Embryonic facial prominence (tissue), 1 donor: ENCODE results near the gene PPP1CA.

Source experiments
- DNase-seq: peaks from one replicate; pipeline ENCODE4 v3.0.0-alpha.2; 2016; ENCODE audit errors: extremely low spot score

Gene PPP1CA

DNA sequence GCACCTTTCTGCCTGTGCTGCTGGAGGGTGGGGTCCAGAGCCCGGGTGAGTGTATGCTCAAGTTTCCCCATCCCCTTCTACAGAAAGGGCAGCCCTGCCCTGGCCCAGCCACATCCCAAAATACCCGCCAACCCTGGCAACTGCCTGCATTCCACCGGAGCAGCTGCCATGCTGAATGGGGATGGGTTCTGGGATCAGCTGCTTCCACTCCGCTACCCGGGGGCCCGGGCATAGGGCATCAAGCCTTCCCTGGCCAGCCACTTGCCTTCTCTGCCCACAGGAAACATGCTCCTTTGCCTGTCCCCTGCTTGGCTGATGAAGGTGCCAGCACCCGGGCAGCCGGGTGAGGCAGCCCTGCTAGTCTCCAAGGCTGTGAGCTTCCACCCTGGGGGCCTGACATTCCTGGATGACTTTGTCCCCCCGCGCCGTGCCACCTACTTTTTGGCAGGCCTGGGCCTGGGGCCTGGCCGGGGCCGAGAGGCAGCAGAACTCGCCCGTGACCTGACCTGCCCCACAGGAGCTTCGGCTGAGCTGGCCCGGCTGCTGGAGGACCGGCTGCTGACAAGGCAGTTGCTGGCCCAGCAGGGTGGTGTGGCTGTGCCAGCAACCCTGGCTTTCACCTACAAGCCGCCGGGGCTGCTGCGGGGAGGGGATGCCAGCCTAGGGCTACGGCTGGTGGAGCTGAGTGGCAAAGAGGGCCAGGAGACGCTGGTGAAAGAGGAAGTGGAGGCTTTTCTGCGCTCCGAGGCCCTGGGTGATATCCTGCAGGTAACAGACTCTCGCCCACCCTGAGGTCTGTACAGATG is 17.0 kb upstream of the PPP1CA start:
- DNase-seq, result no peak

DNA sequence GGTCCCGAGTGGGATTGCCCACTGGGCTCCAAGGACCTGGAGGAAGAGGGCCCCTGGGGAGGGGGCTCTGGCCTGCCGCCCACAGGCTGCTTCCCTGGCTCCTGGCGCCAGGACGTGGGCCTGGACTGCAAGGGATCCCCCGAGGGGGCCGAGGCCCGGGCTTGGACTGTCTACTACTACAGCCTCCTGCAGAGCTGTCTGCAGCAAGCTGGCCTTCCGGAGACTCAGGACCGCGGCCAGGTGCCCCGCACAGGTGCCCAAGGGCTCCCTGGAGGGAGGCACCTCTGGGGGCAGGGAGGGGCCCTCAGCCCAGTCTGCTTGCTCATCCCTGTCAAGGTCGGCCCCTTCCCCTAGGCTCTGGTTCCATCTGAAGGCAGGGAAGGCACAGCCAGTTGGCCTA is 15.8 kb upstream of the PPP1CA start:
- no peak for DNase-seq

- no peak for DNase-seq
Measured at GRCh38 chr11:67416416-67417335, 15.0 kb upstream of the PPP1CA start.

DNA sequence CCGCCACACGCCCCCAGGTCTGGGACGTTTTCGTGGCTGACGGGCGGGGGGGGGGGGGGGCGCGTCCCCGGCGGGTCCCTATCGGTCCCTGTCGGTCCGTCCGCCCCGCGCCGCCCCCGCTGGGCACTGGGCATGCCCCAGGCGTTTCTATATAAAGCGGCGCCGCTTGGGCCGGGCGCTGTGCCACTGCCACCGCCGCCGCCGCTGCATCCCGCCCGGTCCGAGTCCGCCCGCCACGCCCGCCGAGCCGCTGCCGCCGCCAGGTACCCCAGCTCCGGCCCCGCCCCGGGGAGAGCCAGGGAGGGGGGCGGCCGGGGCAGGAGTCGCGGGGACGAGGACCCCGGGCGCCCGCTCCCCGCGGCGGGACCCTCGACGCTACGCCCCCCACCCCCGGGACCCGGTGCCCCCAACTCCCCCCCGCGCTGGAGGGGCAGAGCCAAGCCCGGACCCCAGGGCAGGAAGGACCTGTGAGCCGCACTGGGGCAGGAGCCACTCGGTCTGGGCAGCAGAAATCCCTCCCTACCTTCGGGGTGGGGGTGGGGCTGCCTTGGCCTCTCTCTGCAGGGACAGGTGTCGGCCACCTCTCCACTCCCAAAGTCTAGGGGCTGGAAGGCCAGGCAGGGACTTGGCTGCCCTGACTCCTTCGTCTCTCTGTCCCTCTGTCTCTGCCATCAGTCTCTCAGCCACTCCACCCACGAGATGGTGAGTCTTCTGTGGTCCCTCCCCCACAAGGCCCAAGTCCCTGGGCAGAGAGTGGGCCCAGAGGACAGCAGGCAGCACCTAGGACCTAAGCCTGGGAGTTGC is 14.0 kb upstream of the PPP1CA start, which contains the start of gene CARNS1:
CARNS1 (plus strand) TSS at position 178 of the 804 bp plus-strand sequence; CDS start at position 700, 522 bp downstream.
- no peak for DNase-seq

DNA sequence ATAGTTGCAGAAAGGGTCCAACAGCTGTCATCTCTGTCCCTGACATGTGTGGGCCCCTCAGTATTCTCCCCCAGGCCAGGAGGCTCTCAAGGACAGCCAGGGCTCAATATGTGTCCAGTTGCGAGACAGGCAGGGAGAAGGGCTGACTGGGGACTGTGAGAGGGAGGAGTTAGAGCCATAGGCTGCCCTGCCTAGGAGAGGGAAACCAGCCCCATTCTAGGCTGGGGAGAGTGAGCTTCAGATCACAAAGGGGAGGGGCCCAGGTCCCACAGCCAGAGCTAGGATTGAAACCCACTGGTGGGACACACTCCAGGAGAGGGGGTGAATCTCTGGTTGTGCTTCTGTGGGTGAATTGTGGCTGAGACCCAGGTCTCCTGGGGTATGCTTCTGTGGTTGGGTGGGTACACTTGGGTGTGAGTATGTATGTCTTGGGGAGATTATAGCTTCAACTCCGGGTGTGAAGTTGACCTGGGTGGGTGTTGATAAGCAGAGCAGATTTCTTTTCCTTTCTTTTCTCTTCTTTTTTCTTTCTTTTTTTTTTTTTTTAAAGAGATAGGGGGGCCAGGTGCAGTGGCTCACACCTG is 11.7 kb upstream of the PPP1CA start:
- DNase-seq, result no peak

- no peak for DNase-seq
Measured at GRCh38 chr11:67412495-67413179, 11.0 kb upstream of the PPP1CA start.

GRCh38 chr11:67411785-67412152 is 10.1 kb upstream of the PPP1CA start:
- DNase-seq, result no peak

DNA sequence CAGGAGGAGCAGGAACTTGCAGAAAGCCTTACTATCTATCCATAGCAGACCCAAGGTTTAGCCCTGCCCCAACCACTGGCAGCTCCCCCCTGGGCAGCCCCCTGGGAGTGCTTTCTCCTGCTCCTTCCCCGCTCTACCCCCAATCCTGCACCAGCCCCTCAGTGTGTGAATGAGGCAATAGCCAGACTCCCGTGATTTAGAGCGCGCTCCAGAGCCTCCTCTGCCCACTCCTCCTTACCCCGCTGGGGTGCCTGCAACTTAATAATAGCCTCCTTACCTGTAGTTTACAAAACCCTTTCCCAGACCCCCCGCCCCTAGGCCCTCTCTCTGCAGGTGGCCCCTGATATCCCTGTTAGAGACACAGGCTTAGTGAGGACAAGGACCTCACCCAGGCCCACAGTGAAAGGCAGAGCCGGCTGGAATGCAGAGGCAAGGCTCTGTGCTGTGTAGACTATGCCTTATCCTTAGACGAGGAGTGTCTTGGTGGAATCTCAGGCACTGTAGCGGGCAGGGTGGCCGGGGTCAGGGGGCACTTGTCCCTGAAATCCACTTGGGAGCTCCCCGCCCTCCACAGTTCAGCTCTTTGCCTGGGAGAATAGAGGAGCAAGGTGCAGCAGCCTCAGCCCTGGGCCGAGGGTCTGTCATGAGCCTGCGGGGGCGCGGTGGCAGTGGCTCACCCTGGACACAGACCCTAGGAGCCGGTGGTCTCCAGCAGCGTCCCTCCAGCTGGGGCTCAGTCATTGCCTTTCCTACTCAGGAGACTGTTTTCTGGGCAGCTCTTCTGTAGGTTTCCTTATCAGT is 9.5 kb upstream of the PPP1CA start:
- DNase-seq, result no peak

- DNase-seq, result no peak
Measured at GRCh38 chr11:67410369-67410831, 8.7 kb upstream of the PPP1CA start.

- DNase-seq, result no peak
Measured at GRCh38 chr11:67409781-67410368, 8.2 kb upstream of the PPP1CA start.

GRCh38 chr11:67409261-67409666 is 7.6 kb upstream of the PPP1CA start:
- DNase-seq, result no peak

- DNase-seq, result no peak
Measured at GRCh38 chr11:67408437-67409200, 7.0 kb upstream of the PPP1CA start.

DNA sequence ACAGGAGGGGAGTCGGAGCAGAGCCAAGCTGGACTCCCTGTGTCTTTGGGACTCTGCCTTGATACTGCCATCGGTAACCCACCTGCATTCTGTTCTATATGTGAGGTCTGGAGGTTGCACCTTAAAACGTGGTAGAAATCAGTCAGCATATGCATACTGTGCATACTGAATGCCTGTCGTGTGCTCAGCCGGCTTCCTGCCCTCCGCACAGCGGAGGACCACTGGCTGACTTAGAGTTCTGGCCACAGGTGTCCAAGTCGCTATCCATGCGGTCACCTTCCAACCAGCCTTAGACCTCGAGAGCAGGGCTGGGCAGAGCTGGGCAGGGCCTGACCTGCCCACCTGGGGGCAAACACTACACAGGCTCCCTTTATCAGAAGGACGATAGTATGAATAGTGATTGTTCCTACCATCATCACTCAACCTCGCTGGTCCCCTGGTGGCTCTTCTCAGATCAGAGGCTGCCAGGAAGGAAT is 6.1 kb upstream of the PPP1CA start:
- no peak for DNase-seq

DNA sequence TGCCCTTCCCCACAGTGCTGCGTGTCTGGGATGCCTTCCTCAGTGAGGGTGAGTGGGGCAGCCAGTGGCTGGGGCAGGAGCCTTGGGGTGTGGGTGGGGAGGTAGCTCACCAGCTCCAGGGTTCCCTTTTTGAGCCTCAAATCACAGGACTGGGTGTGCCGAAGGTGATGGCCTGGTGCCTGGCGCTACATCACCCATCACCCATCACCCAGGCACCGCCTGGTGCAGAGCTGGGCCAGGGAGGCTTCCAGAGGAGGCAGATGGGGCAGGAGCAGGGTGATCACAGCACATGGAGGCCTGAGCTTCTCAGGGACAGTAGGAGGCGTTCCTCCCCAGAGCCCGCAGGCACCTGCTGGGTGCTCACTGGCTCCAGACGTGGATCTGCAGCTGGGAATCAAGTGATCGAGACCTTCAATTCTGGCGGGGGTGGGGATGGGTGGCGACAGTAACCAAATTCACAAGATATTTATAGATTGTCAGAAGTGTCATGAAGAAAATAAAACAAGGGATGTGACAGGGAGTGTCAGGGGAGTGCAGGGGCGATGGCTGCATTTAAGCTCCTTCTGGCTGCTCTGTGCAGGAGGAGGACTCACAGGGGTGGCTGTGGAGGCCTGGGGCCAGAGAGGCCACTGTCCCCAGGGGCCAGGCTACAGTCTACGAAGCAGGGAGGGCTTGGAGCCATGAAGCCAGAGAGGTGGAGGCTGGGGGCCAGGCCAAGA is 5.5 kb upstream of the PPP1CA start:
- no peak for DNase-seq

- DNase-seq, result no peak
Measured at GRCh38 chr11:67406420-67406968, 4.8 kb upstream of the PPP1CA start.

DNA sequence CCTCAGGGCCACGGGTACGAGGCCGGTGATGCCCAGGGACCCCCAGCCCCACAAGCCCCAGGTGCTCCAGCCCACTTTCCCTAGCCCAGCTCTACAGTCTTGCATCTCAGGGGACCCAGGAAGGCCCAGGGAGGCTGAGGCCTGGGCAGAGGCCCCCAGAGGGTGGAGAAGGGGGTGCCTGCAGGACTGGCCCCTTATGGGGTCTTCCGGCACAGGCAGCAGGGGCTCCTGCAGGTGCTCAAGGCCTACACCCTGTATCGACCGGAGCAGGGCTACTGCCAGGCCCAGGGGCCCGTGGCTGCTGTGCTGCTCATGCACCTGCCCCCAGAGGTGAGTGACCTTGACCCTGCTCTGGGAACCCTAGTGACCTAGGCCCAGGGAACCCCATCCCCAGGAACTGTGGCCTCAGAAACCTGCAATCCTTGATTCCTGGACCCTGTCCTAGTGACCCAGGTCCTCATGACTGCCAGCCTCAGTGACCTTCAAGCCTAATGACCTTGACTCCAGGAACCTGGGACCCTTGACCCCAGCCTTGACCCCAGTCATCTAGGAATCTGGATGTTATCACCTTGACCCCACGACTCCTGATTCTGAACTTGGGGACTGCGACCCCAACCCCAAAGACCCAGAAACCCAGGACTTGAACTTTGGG is 4.2 kb upstream of the PPP1CA start:
- no peak for DNase-seq

DNA sequence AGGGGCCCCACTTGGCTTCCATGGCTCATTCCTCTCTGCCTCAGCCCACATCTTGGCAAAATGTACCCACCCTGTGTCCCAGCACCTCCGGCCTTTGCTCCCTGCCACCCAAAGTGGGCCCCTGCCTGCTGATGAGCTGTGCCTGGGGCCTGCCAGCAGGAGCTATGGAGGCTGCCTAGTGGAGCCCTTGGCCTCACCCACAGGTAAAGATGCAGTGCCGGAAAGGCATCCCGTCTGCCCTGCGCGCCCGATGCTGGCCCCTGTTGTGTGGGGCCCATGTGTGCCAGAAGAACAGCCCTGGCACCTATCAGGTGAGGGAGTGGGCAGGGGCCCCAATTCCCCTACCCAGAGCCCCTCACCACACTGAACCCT is 3.5 kb upstream of the PPP1CA start:
- DNase-seq, result no peak
